GM21723 (cell line): ENCODE measurements around the gene HOXA2.

ENCODE experiments used
- ATAC-seq: cut with Tn5 transposase; IDR thresholded peaks from one replicate; pipeline ENCODE4 v1.9.1; 2021; ENCODE audit warnings: mild to moderate bottlenecking, moderate library complexity; ENCODE audit not compliant: unreplicated experiment

HOXA2 gene

GRCh38 chr7:27141923-27142579, 39.6 kb upstream of the HOXA2 start:
- ATAC-seq = no peak

- ATAC-seq = no peak
These were observed 38.8 kb upstream of the HOXA2 start for GRCh38 chr7:27141137-27141922.

GRCh38 chr7:27140126-27140857, 37.8 kb upstream of the HOXA2 start:
- no peak for ATAC-seq

- ATAC-seq = no peak
These were observed 37.0 kb upstream of the HOXA2 start for GRCh38 chr7:27139334-27140125.

GRCh38 chr7:27138985-27139333, 36.5 kb upstream of the HOXA2 start:
- no peak for ATAC-seq

- no peak for ATAC-seq
These were observed 36.0 kb upstream of the HOXA2 start for GRCh38 chr7:27138472-27138871.

GRCh38 chr7:27137640-27138315, 35.3 kb upstream of the HOXA2 start:
- ATAC-seq = no peak

- no peak for ATAC-seq
These were observed 31.9 kb upstream of the HOXA2 start for GRCh38 chr7:27134392-27134791.

- ATAC-seq = no peak
These were observed 31.1 kb upstream of the HOXA2 start for GRCh38 chr7:27133409-27134231.

GRCh38 chr7:27132978-27133377, 30.5 kb upstream of the HOXA2 start:
- ATAC-seq = no peak

GRCh38 chr7:27132214-27132613, 29.7 kb upstream of the HOXA2 start:
- no peak for ATAC-seq

GRCh38 chr7:27131390-27131819, 28.9 kb upstream of the HOXA2 start:
- no peak for ATAC-seq

- ATAC-seq = peak; percentile 66
These were observed 28.3 kb upstream of the HOXA2 start, which contains the start of gene HOXA4 for GRCh38 chr7:27130540-27131389. HOXA4 (minus strand) TSS chr7:27130757; CDS start chr7:27130733, 24 bp downstream.

GRCh38 chr7:27129729-27130539, 27.5 kb upstream of the HOXA2 start:
- ATAC-seq = peak; percentile 6

GRCh38 chr7:27128776-27129728, 26.6 kb upstream of the HOXA2 start:
- no peak for ATAC-seq

- ATAC-seq = no peak
These were observed 25.6 kb upstream of the HOXA2 start for GRCh38 chr7:27128034-27128433.
